Ascending aorta (tissue), 2 donors: ENCODE measurements around the gene MSI2. TPM values are rescaled to one million over a fixed set of nuclear protein-coding genes. Genes with fewer than 3 reads are reported as not detected.

Experiments
- DNase-seq, 2 donors: peaks; one replicate each; pipeline ENCODE4 v3.0.0-alpha.2; 2019; ENCODE audit warnings: low spot score in 2 of 2
- H3K27ac ChIP-seq, 2 donors: fragments of 200-600 bp; sonication (generic); one replicate each; pipeline ENCODE4 v1.5.1; 2016 to 2017; ENCODE audit warnings: mild to moderate bottlenecking in 1 of 2
- H3K27me3 ChIP-seq: fragments of 200-600 bp; sonication (generic); one replicate; pipeline ENCODE4 v1.5.1; 2017
- H3K36me3 ChIP-seq, 2 donors: fragments of 200-600 bp; sonication (generic); one replicate each; pipeline ENCODE4 v1.5.1; 2016
- H3K4me1 ChIP-seq, 2 donors: fragments of 200-600 bp; sonication (generic); one replicate each; pipeline ENCODE4 v1.5.1; 2016 to 2017; ENCODE audit warnings: mild to moderate bottlenecking in 1 of 2
- H3K4me3 ChIP-seq, 2 donors: fragments of 200-600 bp; sonication (generic); one replicate each; pipeline ENCODE4 v1.5.1; 2016 to 2017; ENCODE audit warnings: mild to moderate bottlenecking in 1 of 2
- H3K9me3 ChIP-seq, 2 donors: fragments of 200-600 bp; sonication (generic); one replicate each; pipeline ENCODE4 v1.5.1; 2016
- intact Hi-C: fragments of 100-400 bp; cut with DNase I; formaldehyde crosslinking; loops from one replicate; pipeline ENCODE4 v1.15.1; 2023
- total RNA-seq: library from RNA; depleted of rRNA; stranded (reverse); fragments of >200 nt; gene quantifications from one replicate; pipeline ENCODE4 v1.1.0, GENCODE V29; 2016
- TF ChIP-seq, protein P1 (sequence below), 3 experiments: fragments of 200-600 bp in 2 of 3; fragments of 450-650 bp in 1 of 3; sonication (generic) in 2 of 3; IDR thresholded peaks; one replicate each; pipeline ENCODE4 v1.5.1; 2016 to 2019; ENCODE audit warnings: antibody characterized with exemption in 3 of 3, mild to moderate bottlenecking in 1 of 3, moderate library complexity in 1 of 3

Gene MSI2
- total RNA-seq, 1 donor from 2014 or later, result 11.7 TPM

DNA sequence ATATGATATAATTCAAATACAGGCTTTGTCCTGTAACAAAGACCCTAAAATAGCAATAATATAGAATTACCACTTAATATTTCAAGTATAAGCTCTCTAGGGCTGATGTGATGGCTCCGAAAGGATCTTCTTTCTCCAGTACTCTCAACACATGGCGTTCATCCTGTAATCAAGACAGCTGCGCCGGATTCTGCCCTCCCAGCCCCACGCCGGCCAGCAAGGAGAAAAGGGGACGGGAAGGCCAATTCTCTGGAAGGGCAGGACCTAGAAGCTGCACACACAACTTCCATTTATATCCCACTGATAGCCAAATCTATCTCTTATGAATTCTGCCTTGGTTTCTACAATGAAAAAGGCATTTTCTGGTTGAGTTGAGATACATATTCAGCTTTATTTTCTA, 456.8 kb downstream of the MSI2 start:
- TF ChIP-seq, protein P1, sequence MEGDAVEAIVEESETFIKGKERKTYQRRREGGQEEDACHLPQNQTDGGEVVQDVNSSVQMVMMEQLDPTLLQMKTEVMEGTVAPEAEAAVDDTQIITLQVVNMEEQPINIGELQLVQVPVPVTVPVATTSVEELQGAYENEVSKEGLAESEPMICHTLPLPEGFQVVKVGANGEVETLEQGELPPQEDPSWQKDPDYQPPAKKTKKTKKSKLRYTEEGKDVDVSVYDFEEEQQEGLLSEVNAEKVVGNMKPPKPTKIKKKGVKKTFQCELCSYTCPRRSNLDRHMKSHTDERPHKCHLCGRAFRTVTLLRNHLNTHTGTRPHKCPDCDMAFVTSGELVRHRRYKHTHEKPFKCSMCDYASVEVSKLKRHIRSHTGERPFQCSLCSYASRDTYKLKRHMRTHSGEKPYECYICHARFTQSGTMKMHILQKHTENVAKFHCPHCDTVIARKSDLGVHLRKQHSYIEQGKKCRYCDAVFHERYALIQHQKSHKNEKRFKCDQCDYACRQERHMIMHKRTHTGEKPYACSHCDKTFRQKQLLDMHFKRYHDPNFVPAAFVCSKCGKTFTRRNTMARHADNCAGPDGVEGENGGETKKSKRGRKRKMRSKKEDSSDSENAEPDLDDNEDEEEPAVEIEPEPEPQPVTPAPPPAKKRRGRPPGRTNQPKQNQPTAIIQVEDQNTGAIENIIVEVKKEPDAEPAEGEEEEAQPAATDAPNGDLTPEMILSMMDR (IDR thresholded peaks at IDR 0.05), result no peak
- Histone ChIP-seq H3K36me3 (no peaks in the 10 kb centered on the region), H3K27me3 (no peaks in the 10 kb centered on the region), H3K9me3 (no peaks in the 10 kb centered on the region), H3K4me1 (no peaks in the 10 kb centered on the region), H3K27ac (no peak overlapping the region), H3K4me3 (no peak overlapping the region)
- intact Hi-C loops, result no loop called here
- peak in 1 of 2 donors; percentile 21 for DNase-seq

DNA sequence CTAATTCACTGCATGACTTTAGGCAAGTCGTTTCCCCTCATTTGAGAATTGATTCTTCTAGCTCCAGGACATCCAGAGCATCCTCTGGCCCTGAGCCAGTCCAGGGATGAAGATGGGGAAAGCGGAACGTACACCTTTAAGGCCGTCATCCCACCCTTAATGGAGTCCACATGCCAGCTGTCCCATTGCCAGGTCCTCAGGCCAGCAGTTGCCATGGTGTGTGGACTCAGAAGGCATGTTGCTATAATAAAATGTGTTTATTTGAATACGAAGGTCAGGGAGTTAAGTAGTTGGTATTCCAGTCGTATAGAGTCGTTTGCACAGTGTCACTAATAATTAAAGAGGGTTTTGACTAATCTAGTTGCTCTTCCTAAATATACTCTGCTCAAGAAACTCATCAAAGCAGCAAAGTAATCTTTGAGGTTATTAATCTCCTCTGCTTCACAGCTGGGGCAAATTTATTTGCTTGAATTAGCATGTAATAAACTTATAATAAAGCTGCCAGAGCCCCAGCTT, 458.4 kb downstream of the MSI2 start:
- no peak overlapping the region for H3K4me3 ChIP-seq
- no peaks in the 10 kb centered on the region for H3K9me3 ChIP-seq
- no peaks in the 10 kb centered on the region for H3K36me3 ChIP-seq
- peak in 1 of 2 donors; percentile 7 for DNase-seq
- TF ChIP-seq, protein P1 (IDR thresholded peaks at IDR 0.05), result no peak
- no peaks in the 10 kb centered on the region for H3K4me1 ChIP-seq
- H3K27ac ChIP-seq, result no peak overlapping the region
- no peaks in the 10 kb centered on the region for H3K27me3 ChIP-seq
- intact Hi-C loops, result no loop called here

DNA sequence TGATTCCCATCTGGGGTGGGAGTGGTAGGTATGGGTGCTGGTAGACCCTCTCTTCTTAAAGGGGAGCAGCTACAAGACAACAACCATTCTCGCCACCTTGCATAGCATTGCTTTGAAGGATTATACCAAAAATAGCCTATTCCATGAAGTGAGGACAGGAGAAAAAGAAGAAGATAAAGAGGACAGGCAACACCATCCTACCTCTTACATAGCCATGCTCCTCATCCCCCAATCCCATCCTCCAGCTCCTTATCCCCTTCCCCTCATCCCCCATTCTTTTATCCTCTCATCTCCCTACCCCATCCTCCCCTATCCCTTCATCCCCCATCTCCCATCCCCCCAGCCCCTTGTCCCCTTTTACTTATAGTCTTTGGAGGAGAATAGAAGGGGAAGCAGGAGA, 459.7 kb downstream of the MSI2 start:
- no peaks in the 10 kb centered on the region for H3K9me3 ChIP-seq
- intact Hi-C loops, result no loop called here
- TF ChIP-seq, protein P1 (IDR thresholded peaks at IDR 0.05), result no peak

DNA sequence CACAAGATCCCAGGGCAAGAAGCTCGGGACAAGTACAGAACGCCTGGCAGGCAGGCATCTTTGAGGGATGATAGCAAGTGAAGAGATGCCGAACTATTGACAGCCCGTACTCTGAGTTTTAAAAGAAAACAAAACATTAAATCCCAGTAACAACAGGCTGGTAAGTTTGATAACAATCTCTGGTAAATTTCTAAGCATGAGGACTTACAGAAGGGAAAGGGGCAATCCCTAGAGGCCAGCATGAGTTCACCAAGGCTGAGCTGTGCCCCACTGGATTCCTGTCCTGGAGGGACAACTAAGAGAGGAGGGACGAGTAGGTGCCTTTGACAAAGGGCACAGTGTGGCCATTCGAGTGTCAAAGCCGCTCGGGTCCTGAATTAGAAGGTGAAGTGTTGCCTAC, 462.6 kb downstream of the MSI2 start:
- Histone ChIP-seq H3K4me1 (no peaks in the 10 kb centered on the region), H3K36me3 (no peaks in the 10 kb centered on the region), H3K4me3 (no peak overlapping the region), H3K9me3 (no peaks in the 10 kb centered on the region), H3K27ac (no peak overlapping the region), H3K27me3 (no peaks in the 10 kb centered on the region)
- DNase-seq, result no peak
- TF ChIP-seq, protein P1 (IDR thresholded peaks at IDR 0.05), result no peak
- intact Hi-C loops, result no loop called here

More for the DNA sequence above, 459.7 kb downstream of the MSI2 start:
- H3K36me3 ChIP-seq, result no peaks in the 10 kb centered on the region
- H3K27me3 ChIP-seq, result no peaks in the 10 kb centered on the region
- peak in 1 of 2 donors; percentile 4 for DNase-seq
- H3K27ac ChIP-seq, result no peak overlapping the region
- no peak overlapping the region for H3K4me3 ChIP-seq
- no peaks in the 10 kb centered on the region for H3K4me1 ChIP-seq

DNA sequence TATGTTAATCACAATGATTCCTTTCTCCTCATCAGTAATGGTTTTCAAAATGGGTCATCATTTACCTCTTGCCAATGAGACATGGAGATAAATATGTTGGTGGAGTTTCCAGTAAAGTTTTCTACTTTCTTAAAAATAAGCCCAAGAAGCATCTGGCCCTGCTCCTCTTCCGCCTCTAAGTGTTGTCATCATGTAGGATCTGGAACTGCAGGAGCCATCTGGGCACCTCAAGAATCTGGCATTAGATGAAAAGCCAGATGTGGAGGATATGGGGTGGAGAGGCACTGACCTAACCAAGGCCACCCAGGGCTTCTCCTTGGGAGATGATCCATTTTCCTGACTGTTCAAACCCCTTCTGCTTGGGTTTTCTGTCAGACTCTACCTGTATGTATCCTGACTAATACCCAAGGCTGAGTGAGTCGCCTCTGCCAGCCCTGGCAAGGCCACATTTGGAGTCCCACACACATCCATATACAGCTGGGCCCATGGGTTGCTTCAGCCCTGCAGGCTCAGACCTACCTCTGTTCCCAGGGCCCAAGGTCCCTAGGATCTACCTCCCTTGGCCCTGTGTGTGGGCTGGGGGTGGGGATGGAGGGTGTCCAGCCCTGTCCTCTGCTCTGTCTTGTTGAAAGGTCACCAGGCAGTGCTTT, 464.2 kb downstream of the MSI2 start:
- Histone ChIP-seq H3K27me3 (no peaks in the 10 kb centered on the region), H3K4me3 (no peak overlapping the region), H3K4me1 (no peaks in the 10 kb centered on the region), H3K36me3 (no peaks in the 10 kb centered on the region), H3K9me3 (no peaks in the 10 kb centered on the region), H3K27ac (no peak overlapping the region)
- DNase-seq, result no peak
- intact Hi-C loops, result no loop called here
- TF ChIP-seq, protein P1 (IDR thresholded peaks at IDR 0.05), result no peak
